ENCODE results near the gene MFGE8. TPM values are rescaled to one million over a fixed set of nuclear protein-coding genes. Genes with fewer than 3 reads are reported as not detected.

The MFGE8 gene
- total and polyA plus RNA-seq, 9 of the 15 experiments (the other 6 are each of a cell fraction or from before 2014, with no cell fraction given) = 2.3 to 142 (median 62.3) TPM

- no peak for DNase-seq (ENCODE audit: extremely low read depth in 1 of 4, low spot score in 3 of 4)
- H3K4me2 ChIP-seq (ENCODE audit: insufficient read depth, low read length) = no peak overlapping the region; the same call in 1 of the 2 replicates
- H3K9me3 ChIP-seq (replicated peaks; ENCODE audit: control insufficient read depth, insufficient read depth, low read depth, low read length) = peaks cover 4% of the 10 kb centered on the region; the same call in 1 of the 2 replicates
- TF ChIP-seq ZNF23 (CRISPR knock-in tag; IDR thresholded peaks at IDR 0.05) (no peak), MAFG (tag; conservative IDR thresholded peaks at IDR 0.05) (0 out of 2 replicates have a peak, but pooled peaks have one; percentile 23), ZNF316 (IDR thresholded peaks at IDR 0.05) (peak; percentile 72), RBM25 (IDR thresholded peaks at IDR 0.05; ENCODE audit: low read depth, low read length, severe bottlenecking) (peak; percentile 29), C11orf30 (IDR thresholded peaks at IDR 0.05; ENCODE audit: low read depth) (peak; percentile 45; the same call in 1 of the 2 replicates)
- H3K4me1 ChIP-seq (replicated peaks in 1 of 2; ENCODE audit: control insufficient read depth in 2 of 2, insufficient read depth in 2 of 2, low read length in 2 of 2) = peaks cover 0 to 6% of the 10 kb centered on the region in 2 experiments; a peak in 1 of 5 replicates
- WGBS (ENCODE audit: insufficient coverage, low coverage, missing lambda C conversion rate) = 32% methylated on average over 3 of the region's 3 CpGs
- no peaks in the 10 kb centered on the region for H3K9me1 ChIP-seq (ENCODE audit: control insufficient read depth, insufficient read depth, low read length)
- ATAC-seq = no peak
- intact Hi-C loops (cut with micrococcal nuclease) = no loop called here
- H3K9ac ChIP-seq (ENCODE audit: insufficient read depth in 1 of 2, low read depth in 2 of 2, low read length in 2 of 2) = peak overlapping the region in 1 of 2 experiments; percentile 76; a peak in 2 of 4 replicates
- no peaks in the 10 kb centered on the region for H3K27me3 ChIP-seq (ENCODE audit: control insufficient read depth in 2 of 2, insufficient read depth in 2 of 2, low read length in 2 of 2)
- H4K20me1 ChIP-seq (replicated peaks; ENCODE audit: control insufficient read depth, insufficient read depth, low read length) = no peaks in the 10 kb centered on the region
- no TSS peak for BruUV-seq (replicated peaks)
- in situ Hi-C loops (cut with MboI) = no loop called here
- H3K36me3 ChIP-seq (ENCODE audit: control insufficient read depth, insufficient read depth, low read length) = no peaks in the 10 kb centered on the region
- POLR2A ChIA-PET = interaction anchor here (0.7 kb wide), 1 partner anchor 53 kb away, joined by 4 read pairs; no protein-coding TSS in a partner anchor
- H3K79me2 ChIP-seq (ENCODE audit: control insufficient read depth, insufficient read depth, low read length) = no peaks in the 10 kb centered on the region
- H3K27ac ChIP-seq (ENCODE audit: extremely low read depth, low read depth, low read length) = no peak overlapping the region
- H3K4me3 ChIP-seq = no peak overlapping the region
- CTCF ChIA-PET (ENCODE audit: low intra/inter-chr PET ratio) = interaction anchor here (0.6 kb wide), 1 partner anchor 612 kb away, joined by 3 read pairs; no protein-coding TSS in a partner anchor
- no peak for FAIRE-seq
- H2AFZ ChIP-seq (ENCODE audit: low read depth, low read length) = peak overlapping the region; percentile 28
These were observed 46.3 kb upstream of the MFGE8 start for GRCh38 chr15:88959445-88959844.

- Histone ChIP-seq H3K36me3 (ENCODE audit: control insufficient read depth, insufficient read depth, low read length) (no peaks in the 10 kb centered on the region), H3K79me2 (ENCODE audit: control insufficient read depth, insufficient read depth, low read length) (no peaks in the 10 kb centered on the region), H4K20me1 (replicated peaks; ENCODE audit: control insufficient read depth, insufficient read depth, low read length) (no peaks in the 10 kb centered on the region), H3K4me3 (no peak overlapping the region), H3K27me3 (ENCODE audit: control insufficient read depth in 2 of 2, insufficient read depth in 2 of 2, low read length in 2 of 2) (no peaks in the 10 kb centered on the region), H3K9me1 (ENCODE audit: control insufficient read depth, insufficient read depth, low read length) (no peaks in the 10 kb centered on the region), H3K9me3 (replicated peaks; ENCODE audit: control insufficient read depth, insufficient read depth, low read depth, low read length) (no peaks in the 10 kb centered on the region), H3K9ac (ENCODE audit: insufficient read depth in 1 of 2, low read depth in 2 of 2, low read length in 2 of 2) (no peak overlapping the region), H3K4me2 (ENCODE audit: insufficient read depth, low read length) (no peak overlapping the region), H3K27ac (ENCODE audit: extremely low read depth, low read depth, low read length) (no peak overlapping the region), H2AFZ (ENCODE audit: low read depth, low read length) (no peak overlapping the region; the same call in none of the 2 replicates), H3K4me1 (replicated peaks in 1 of 2; ENCODE audit: control insufficient read depth in 2 of 2, insufficient read depth in 2 of 2, low read length in 2 of 2) (peaks cover 0 to 9% of the 10 kb centered on the region in 2 experiments; a peak in 1 of 5 replicates)
- intact Hi-C loops (cut with micrococcal nuclease) (no loop called here), in situ Hi-C loops (cut with MboI) (no loop called here)
- BruUV-seq (replicated peaks) = no TSS peak
- CTCF ChIA-PET (ENCODE audit: low intra/inter-chr PET ratio) = no interaction called here
- WGBS (ENCODE audit: insufficient coverage, low coverage, missing lambda C conversion rate) = 58% methylated on average over 1 of the region's 1 CpG
- FAIRE-seq = no peak
- POLR2A ChIA-PET = no interaction called here
- no peak for ATAC-seq
- TF ChIP-seq NRF1 (conservative IDR thresholded peaks at IDR 0.05 in 1 of 2, IDR thresholded peaks at IDR 0.05 in 1 of 2) = no peak
- no peak for TF ChIP-seq DNMT1 (IDR thresholded peaks at IDR 0.05)
- no peak for TF ChIP-seq EP400 (IDR thresholded peaks at IDR 0.05)
- no peak for TF ChIP-seq ZNF561 (CRISPR knock-in tag; conservative IDR thresholded peaks at IDR 0.05)
- no peak for TF ChIP-seq EGR1 (conservative IDR thresholded peaks at IDR 0.05)
- no peak for DNase-seq (ENCODE audit: extremely low read depth in 1 of 4, low spot score in 3 of 4)
These were observed 43.7 kb upstream of the MFGE8 start for GRCh38 chr15:88956906-88957305.

All from K562 (cell line).